HL-60 (cell line): ENCODE data around the gene SDS.

Experiments
- DNase-seq, 2 experiments: peaks; one replicate each; pipeline ENCODE4 v3.0.0-alpha.2; 2010 to 2020; ENCODE audit warnings: low read depth in 1 of 2, low spot score in 1 of 2
- H3K27ac ChIP-seq: fragments of 250-450 bp; sonication (Bioruptor Pico); replicated peaks from 2 replicates; pipeline ENCODE4 v1.5.1; 2020; ENCODE audit warnings: mild to moderate bottlenecking, moderate library complexity
- H3K27me3 ChIP-seq: fragments of 250-450 bp; sonication (Bioruptor Pico); 2 replicates; pipeline ENCODE4 v1.5.1; 2021; ENCODE audit warnings: mild to moderate bottlenecking, moderate library complexity; ENCODE audit not compliant: insufficient read depth, poor library complexity, severe bottlenecking
- H3K4me3 ChIP-seq: replicated peaks from 2 replicates; pipeline ENCODE4 v1.5.1; 2011; ENCODE audit warnings: mild to moderate bottlenecking, control low read depth, low read length; ENCODE audit not compliant: insufficient read depth
- GABPA ChIP-seq: IDR thresholded peaks from 2 replicates; pipeline ENCODE4 v1.6.1; 2012; ENCODE audit warnings: low read depth
- POLR2AphosphoS5 ChIP-seq: IDR thresholded peaks from 2 replicates; pipeline ENCODE4 v1.6.1; 2012; ENCODE audit warnings: low read depth
- SPI1 ChIP-seq: IDR thresholded peaks from 2 replicates; pipeline ENCODE4 v1.6.1; 2012; ENCODE audit warnings: low read depth, mild to moderate bottlenecking, borderline replicate concordance
- TF ChIP-seq, protein P1 (sequence below): IDR thresholded peaks from one replicate; pipeline ENCODE4 v1.5.1; 2011; ENCODE audit warnings: low read length, control low read depth, inconsistent platforms; ENCODE audit not compliant: insufficient read depth
- TF ChIP-seq, protein P2 (sequence below): IDR thresholded peaks from 2 replicates; pipeline ENCODE4 v1.6.1; 2012; ENCODE audit warnings: low read depth; ENCODE audit not compliant: insufficient replicate concordance

SDS gene

DNA sequence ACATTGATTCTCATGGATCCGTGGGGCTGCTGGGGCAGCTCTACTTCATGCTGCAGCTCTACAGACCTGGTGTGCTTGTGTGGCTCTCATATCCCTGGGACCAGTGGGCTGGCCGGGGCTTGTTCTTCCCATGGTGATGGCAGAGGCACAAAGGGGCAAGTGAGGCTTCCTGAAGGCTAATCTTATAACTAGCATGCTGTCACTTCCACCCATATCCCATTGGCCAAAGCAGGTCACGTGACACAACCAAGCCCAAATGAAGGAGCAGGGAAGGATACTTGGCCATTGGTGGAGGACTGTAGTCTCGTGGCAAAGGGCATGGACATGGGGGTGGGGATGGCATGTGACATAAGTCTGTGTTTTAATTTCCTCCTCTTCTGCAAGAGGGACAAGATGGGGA lies 35.4 kb downstream of the SDS start:
- no peak overlapping the region for H3K27ac ChIP-seq
- DNase-seq, result no peak
- no peak overlapping the region for H3K4me3 ChIP-seq
- no peaks in the 10 kb centered on the region for H3K27me3 ChIP-seq
- TF ChIP-seq POLR2AphosphoS5, result no peak
- no peak for TF ChIP-seq GABPA
- TF ChIP-seq, protein P1, sequence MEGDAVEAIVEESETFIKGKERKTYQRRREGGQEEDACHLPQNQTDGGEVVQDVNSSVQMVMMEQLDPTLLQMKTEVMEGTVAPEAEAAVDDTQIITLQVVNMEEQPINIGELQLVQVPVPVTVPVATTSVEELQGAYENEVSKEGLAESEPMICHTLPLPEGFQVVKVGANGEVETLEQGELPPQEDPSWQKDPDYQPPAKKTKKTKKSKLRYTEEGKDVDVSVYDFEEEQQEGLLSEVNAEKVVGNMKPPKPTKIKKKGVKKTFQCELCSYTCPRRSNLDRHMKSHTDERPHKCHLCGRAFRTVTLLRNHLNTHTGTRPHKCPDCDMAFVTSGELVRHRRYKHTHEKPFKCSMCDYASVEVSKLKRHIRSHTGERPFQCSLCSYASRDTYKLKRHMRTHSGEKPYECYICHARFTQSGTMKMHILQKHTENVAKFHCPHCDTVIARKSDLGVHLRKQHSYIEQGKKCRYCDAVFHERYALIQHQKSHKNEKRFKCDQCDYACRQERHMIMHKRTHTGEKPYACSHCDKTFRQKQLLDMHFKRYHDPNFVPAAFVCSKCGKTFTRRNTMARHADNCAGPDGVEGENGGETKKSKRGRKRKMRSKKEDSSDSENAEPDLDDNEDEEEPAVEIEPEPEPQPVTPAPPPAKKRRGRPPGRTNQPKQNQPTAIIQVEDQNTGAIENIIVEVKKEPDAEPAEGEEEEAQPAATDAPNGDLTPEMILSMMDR, result no peak
- no peak for TF ChIP-seq SPI1
- TF ChIP-seq, protein P2, sequence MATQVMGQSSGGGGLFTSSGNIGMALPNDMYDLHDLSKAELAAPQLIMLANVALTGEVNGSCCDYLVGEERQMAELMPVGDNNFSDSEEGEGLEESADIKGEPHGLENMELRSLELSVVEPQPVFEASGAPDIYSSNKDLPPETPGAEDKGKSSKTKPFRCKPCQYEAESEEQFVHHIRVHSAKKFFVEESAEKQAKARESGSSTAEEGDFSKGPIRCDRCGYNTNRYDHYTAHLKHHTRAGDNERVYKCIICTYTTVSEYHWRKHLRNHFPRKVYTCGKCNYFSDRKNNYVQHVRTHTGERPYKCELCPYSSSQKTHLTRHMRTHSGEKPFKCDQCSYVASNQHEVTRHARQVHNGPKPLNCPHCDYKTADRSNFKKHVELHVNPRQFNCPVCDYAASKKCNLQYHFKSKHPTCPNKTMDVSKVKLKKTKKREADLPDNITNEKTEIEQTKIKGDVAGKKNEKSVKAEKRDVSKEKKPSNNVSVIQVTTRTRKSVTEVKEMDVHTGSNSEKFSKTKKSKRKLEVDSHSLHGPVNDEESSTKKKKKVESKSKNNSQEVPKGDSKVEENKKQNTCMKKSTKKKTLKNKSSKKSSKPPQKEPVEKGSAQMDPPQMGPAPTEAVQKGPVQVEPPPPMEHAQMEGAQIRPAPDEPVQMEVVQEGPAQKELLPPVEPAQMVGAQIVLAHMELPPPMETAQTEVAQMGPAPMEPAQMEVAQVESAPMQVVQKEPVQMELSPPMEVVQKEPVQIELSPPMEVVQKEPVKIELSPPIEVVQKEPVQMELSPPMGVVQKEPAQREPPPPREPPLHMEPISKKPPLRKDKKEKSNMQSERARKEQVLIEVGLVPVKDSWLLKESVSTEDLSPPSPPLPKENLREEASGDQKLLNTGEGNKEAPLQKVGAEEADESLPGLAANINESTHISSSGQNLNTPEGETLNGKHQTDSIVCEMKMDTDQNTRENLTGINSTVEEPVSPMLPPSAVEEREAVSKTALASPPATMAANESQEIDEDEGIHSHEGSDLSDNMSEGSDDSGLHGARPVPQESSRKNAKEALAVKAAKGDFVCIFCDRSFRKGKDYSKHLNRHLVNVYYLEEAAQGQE, result no peak

DNA sequence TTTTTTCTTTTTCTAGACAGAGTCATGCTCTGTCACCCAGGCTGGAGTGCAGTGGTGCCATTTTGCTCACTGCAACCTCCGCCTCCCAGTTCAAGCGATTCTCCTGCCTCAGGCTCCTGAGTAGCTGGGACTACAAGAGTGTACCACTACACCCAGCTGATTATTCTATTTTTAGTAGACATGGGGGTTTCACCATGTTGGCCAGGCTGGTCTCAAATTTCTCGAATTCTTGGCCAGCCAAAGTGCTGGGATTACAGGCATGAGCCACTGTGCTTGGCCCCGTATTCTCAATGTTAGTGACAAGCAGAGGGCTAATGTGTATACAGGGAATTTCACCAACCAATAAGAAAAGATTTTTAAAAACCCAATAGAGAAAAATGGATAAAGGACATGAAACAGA lies 36.9 kb downstream of the SDS start:
- DNase-seq, result no peak

DNA sequence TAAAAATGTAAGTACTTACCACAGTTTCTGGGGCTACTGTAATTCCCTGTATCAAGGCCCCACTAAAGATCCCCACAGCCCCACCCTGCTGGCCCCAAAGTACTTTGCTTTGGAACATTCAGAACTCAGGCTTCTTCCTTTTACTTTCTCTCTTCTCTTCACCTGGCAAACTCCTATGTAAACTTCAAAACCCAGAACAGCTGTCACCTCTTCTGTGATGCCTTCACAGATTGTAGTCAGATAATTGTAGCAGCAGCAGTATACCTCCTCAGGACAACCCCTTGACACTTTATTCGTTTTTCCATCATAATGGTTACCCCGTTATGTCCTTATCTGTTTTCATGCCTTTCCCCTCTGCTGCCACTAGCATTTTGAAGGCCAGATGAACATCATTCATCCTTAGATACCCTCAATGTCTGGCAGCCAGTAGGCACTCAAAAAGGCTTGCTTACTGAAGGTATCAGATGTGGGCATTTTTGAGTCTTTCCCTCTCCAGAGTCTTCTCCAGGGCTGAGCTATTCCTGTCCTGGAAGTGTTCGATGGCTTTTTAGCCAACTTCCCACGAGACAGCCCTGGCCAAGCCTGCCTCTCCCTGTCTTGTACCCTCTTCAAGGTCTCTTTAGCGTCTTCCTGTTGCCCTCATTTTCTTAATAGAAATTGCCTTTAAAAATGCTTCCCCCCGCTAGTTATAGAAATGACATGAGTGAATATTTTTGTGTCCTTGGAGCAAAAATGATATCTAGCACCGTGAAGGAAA lies 37.9 kb downstream of the SDS start:
- Histone ChIP-seq H3K27me3 (no peaks in the 10 kb centered on the region), H3K4me3 (no peak overlapping the region), H3K27ac (no peak overlapping the region)
- TF ChIP-seq POLR2AphosphoS5 (no peak), GABPA (no peak), SPI1 (no peak)
- TF ChIP-seq, protein P1, result no peak
- TF ChIP-seq, protein P2, result no peak
- no peak for DNase-seq

More for the DNA sequence above, 36.9 kb downstream of the SDS start:
- no peak overlapping the region for H3K4me3 ChIP-seq
- no peak overlapping the region for H3K27ac ChIP-seq
- TF ChIP-seq, protein P2, result no peak
- no peak for TF ChIP-seq POLR2AphosphoS5
- TF ChIP-seq GABPA, result no peak
- TF ChIP-seq, protein P1, result no peak
- no peak for TF ChIP-seq SPI1
- H3K27me3 ChIP-seq, result no peaks in the 10 kb centered on the region
